OCI-M1 (cell line): ENCODE data around the gene COL6A2.
"Not testable (repeated sequence)": the region's sequence is repeated elsewhere in the genome, so short reads cannot be mapped to it uniquely, and the experiment has no call there.

ENCODE experiments used
- DNase-seq: peaks from one replicate; lab custom pipeline; 2025; lab: John Stamatoyannopoulos, UW

The COL6A2 gene

GRCh38 chr21:46126309-46127238 lies 28.7 kb downstream of the COL6A2 start:
- DNase-seq: no peak

- DNase-seq: no peak
These were observed 29.6 kb downstream of the COL6A2 start for GRCh38 chr21:46127239-46128105.

- no peak for DNase-seq
These were observed 30.4 kb downstream of the COL6A2 start for GRCh38 chr21:46128106-46128932.

GRCh38 chr21:46128933-46129571 lies 31.1 kb downstream of the COL6A2 start:
- no peak for DNase-seq

GRCh38 chr21:46129846-46130651 lies 32.1 kb downstream of the COL6A2 start:
- no peak for DNase-seq

GRCh38 chr21:46130831-46131587 lies 33.1 kb downstream of the COL6A2 start:
- DNase-seq: no peak

GRCh38 chr21:46131588-46131837 lies 33.6 kb downstream of the COL6A2 start:
- no peak for DNase-seq

GRCh38 chr21:46131838-46132651 lies 34.1 kb downstream of the COL6A2 start:
- DNase-seq: no peak

GRCh38 chr21:46135782-46136395 lies 38.0 kb downstream of the COL6A2 start:
- no peak for DNase-seq

- DNase-seq: no peak
These were observed 38.9 kb downstream of the COL6A2 start for GRCh38 chr21:46136739-46137349.

- no peak for DNase-seq
These were observed 40.0 kb downstream of the COL6A2 start for GRCh38 chr21:46137908-46138307.

- no peak for DNase-seq
These were observed 40.6 kb downstream of the COL6A2 start for GRCh38 chr21:46138383-46138970.

- no peak for DNase-seq
These were observed 41.8 kb downstream of the COL6A2 start for GRCh38 chr21:46139686-46140085.

GRCh38 chr21:46140352-46141003 lies 42.6 kb downstream of the COL6A2 start:
- not testable (repeated sequence) for DNase-seq

GRCh38 chr21:46141767-46142581 lies 44.1 kb downstream of the COL6A2 start:
- DNase-seq: no peak
